Epithelial cell of proximal tubule (primary cell): ENCODE measurements around the gene RPUSD3. TPM values are rescaled to one million over a fixed set of nuclear protein-coding genes. Genes with fewer than 3 reads are reported as not detected.

Source experiments
- DNase-seq: peaks from one replicate; pipeline ENCODE4 v3.0.0-alpha.2; 2011; ENCODE audit warnings: low read depth
- H3K4me3 ChIP-seq: 2 replicates; pipeline ENCODE4 v1.5.1; 2011; ENCODE audit warnings: low read depth, mild to moderate bottlenecking, low read length
- CTCF ChIP-seq: conservative IDR thresholded peaks from 2 replicates; pipeline ENCODE4 v1.5.1; 2012; ENCODE audit warnings: low read depth, mild to moderate bottlenecking, low read length
- total RNA-seq: library from RNA; depleted of rRNA; stranded (reverse); fragments of >200 nt; gene quantifications from 2 replicates; pipeline ENCODE4 v1.2.3, GENCODE V29; 2015

RPUSD3 gene
- total RNA-seq, 1 donor from 2014 or later = 45.1 TPM

- no peak for TF ChIP-seq CTCF
- no peak overlapping the region for H3K4me3 ChIP-seq
- DNase-seq = no peak
Measured at GRCh38 chr3:9828801-9829755, 14.7 kb downstream of the RPUSD3 start.

GRCh38 chr3:9826815-9827573 is 16.8 kb downstream of the RPUSD3 start:
- H3K4me3 ChIP-seq = no peak overlapping the region
- no peak for DNase-seq

GRCh38 chr3:9825451-9826040 is 18.3 kb downstream of the RPUSD3 start:
- H3K4me3 ChIP-seq = no peak overlapping the region
- TF ChIP-seq CTCF = no peak
- no peak for DNase-seq

More at GRCh38 chr3:9826815-9827573, 16.8 kb downstream of the RPUSD3 start:
- peak; percentile 41 for TF ChIP-seq CTCF

- DNase-seq = no peak
- peak; percentile 39 for TF ChIP-seq CTCF
- H3K4me3 ChIP-seq = no peak overlapping the region
Measured at GRCh38 chr3:9820946-9821345, 22.9 kb downstream of the RPUSD3 start.

- DNase-seq = no peak
- no peak for TF ChIP-seq CTCF
- H3K4me3 ChIP-seq = no peak overlapping the region
Measured at GRCh38 chr3:9820543-9820942, 23.3 kb downstream of the RPUSD3 start.

GRCh38 chr3:9818666-9819335 is 25.0 kb downstream of the RPUSD3 start:
- no peak overlapping the region for H3K4me3 ChIP-seq
- DNase-seq = no peak
- no peak for TF ChIP-seq CTCF
